Erythroblast (primary cell): ENCODE data around the gene JAK2.

Experiments
- GATA1 ChIP-seq: IDR thresholded peaks from 2 replicates; pipeline ENCODE4 v1.6.1; 2011; ENCODE audit warnings: low read depth, mild to moderate bottlenecking, control low read depth, low read length, moderate library complexity
- POLR2A ChIP-seq: IDR thresholded peaks from 2 replicates; pipeline ENCODE4 v1.6.1; 2011; ENCODE audit warnings: mild to moderate bottlenecking, low read length

DNA sequence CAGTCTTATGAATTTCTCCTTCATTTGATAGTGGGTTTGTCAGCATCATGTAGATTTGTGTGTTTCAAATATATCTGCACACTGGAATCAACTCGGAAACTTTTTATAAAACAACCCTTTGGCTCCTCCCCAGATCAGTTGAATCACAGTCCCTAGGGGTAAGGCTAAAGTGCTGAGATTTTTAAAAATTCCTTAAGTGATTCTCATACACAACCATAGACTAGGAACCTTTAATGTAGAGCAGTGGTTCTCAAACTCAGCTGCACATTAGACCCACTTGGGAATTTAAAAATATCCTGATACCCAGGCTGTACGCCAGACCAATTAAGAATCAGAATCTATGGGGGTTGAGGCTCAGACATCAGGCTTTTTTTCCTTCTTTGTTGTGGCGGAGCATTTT is 17.5 kb upstream of the JAK2 start:
- TF ChIP-seq POLR2A = no peak
- TF ChIP-seq GATA1 = no peak
